GM23338 (cell line): ENCODE data around the gene UQCRC1. TPM values are rescaled to one million over a fixed set of nuclear protein-coding genes. Genes with fewer than 3 reads are reported as not detected.

ENCODE experiments used
- ATAC-seq: fragments of 200-7000 bp; cut with Tn5 transposase; 3 replicates; pipeline ENCODE4 v1.9.1; 2020
- DNase-seq: peaks from one replicate; pipeline ENCODE4 v3.0.0-alpha.2; 2015; ENCODE audit warnings: low spot score
- H2AFZ ChIP-seq: fragments of 200-600 bp; sonication (generic); 2 replicates; pipeline ENCODE4 v1.8.0; 2016; ENCODE audit warnings: antibody characterized with exemption, mild to moderate bottlenecking, moderate library complexity
- H3F3A ChIP-seq: fragments of 200-600 bp; sonication (generic); replicated peaks from 2 replicates; pipeline ENCODE4 v1.8.0; 2017; ENCODE audit warnings: antibody characterized with exemption, mixed run types, low read depth
- H3K27ac ChIP-seq: fragments of 200-600 bp; sonication (generic); 2 replicates; pipeline ENCODE4 v1.6.1; 2016; ENCODE audit warnings: low read depth
- H3K27me3 ChIP-seq: fragments of 200-600 bp; sonication (generic); 2 replicates; pipeline ENCODE4 v1.8.0; 2016; ENCODE audit warnings: mild to moderate bottlenecking, mixed run types, moderate library complexity; ENCODE audit not compliant: insufficient read depth
- H3K36me3 ChIP-seq: fragments of 200-600 bp; sonication (generic); 2 replicates; pipeline ENCODE4 v1.8.0; 2016; ENCODE audit warnings: mild to moderate bottlenecking; ENCODE audit not compliant: insufficient read depth
- H3K4me1 ChIP-seq: fragments of 200-600 bp; sonication (generic); 2 replicates; pipeline ENCODE4 v1.8.0; 2016; ENCODE audit warnings: mild to moderate bottlenecking, moderate library complexity; ENCODE audit not compliant: insufficient read depth
- H3K4me2 ChIP-seq: fragments of 200-600 bp; sonication (generic); 2 replicates; pipeline ENCODE4 v1.7.1; 2017; ENCODE audit warnings: mixed run types
- H3K4me3 ChIP-seq: fragments of 200-600 bp; sonication (generic); 2 replicates; pipeline ENCODE4 v1.6.1; 2016; ENCODE audit warnings: mixed run types
- H3K79me2 ChIP-seq: fragments of 200-600 bp; sonication (generic); replicated peaks from 2 replicates; pipeline ENCODE4 v1.8.0; 2017; ENCODE audit warnings: mild to moderate bottlenecking; ENCODE audit not compliant: insufficient read depth
- H3K9me2 ChIP-seq: fragments of 200-600 bp; sonication (generic); 2 replicates; pipeline ENCODE4 v1.8.0; 2017; ENCODE audit not compliant: insufficient read depth
- H4K20me1 ChIP-seq: fragments of 200-600 bp; sonication (generic); replicated peaks from 2 replicates; pipeline ENCODE4 v1.8.0; 2017; ENCODE audit warnings: mild to moderate bottlenecking; ENCODE audit not compliant: insufficient read depth
- H3K27ac Mint-ChIP-seq: 2 replicates; pipeline ENCODE4 v1.8.0; 2020; ENCODE audit warnings: inconsistent platforms, mild to moderate bottlenecking, moderate library complexity, mixed read lengths
- H3K27me3 Mint-ChIP-seq: 3 replicates; pipeline ENCODE4 v1.8.0; 2022; ENCODE audit warnings: low read depth, mild to moderate bottlenecking, moderate library complexity, mixed read lengths, inconsistent platforms; ENCODE audit not compliant: insufficient read depth, poor library complexity
- H3K36me3 Mint-ChIP-seq: 3 replicates; pipeline ENCODE4 v1.8.0; 2021; ENCODE audit warnings: low read depth, mild to moderate bottlenecking, inconsistent platforms, moderate library complexity, mixed read lengths
- H3K4me1 Mint-ChIP-seq: 3 replicates; pipeline ENCODE4 v1.8.0; 2020; ENCODE audit warnings: mild to moderate bottlenecking, inconsistent platforms, mixed read lengths
- H3K4me3 Mint-ChIP-seq: 3 replicates; pipeline ENCODE4 v1.8.0; 2021; ENCODE audit warnings: moderate library complexity, mild to moderate bottlenecking, inconsistent platforms, mixed read lengths
- H3K9me3 Mint-ChIP-seq: 3 replicates; pipeline ENCODE4 v1.8.0; 2020; ENCODE audit warnings: moderate library complexity, mild to moderate bottlenecking, inconsistent platforms, mixed read lengths
- CREB1 ChIP-seq: fragments of 250-450 bp; sonication (Bioruptor Pico); IDR thresholded peaks from 2 replicates; pipeline ENCODE4 v1.5.0; 2020; ENCODE audit warnings: low read depth, mild to moderate bottlenecking, moderate library complexity
- CTCF ChIP-seq, 2 experiments: fragments of 200-600 bp in 1 of 2; sonication (generic) in 1 of 2; conservative IDR thresholded peaks; 2 replicates each; pipeline versions ENCODE4 v1.5.1 to v1.6.1; 2016 to 2017; ENCODE audit warnings: antibody characterized with exemption in 2 of 2, low read depth in 2 of 2, mild to moderate bottlenecking in 2 of 2, moderate library complexity in 1 of 2
- EZH2 ChIP-seq: fragments of 200-600 bp; sonication (generic); IDR thresholded peaks from one replicate; pipeline ENCODE4 v1.8.0; 2017; ENCODE audit warnings: antibody characterized with exemption, mild to moderate bottlenecking, low read depth; ENCODE audit not compliant: unreplicated experiment
- EZH2phosphoT487 ChIP-seq: fragments of 200-600 bp; sonication (generic); IDR thresholded peaks from one replicate; pipeline ENCODE4 v1.8.1; 2018; ENCODE audit warnings: antibody characterized with exemption; ENCODE audit not compliant: unreplicated experiment
- JUNB ChIP-seq: IDR thresholded peaks from one replicate; pipeline ENCODE4 v1.6.1; 2016; ENCODE audit warnings: antibody characterized with exemption; ENCODE audit not compliant: unreplicated experiment
- NANOG ChIP-seq: IDR thresholded peaks from 2 replicates; pipeline ENCODE4 v1.6.1; 2016; ENCODE audit warnings: antibody characterized with exemption, borderline replicate concordance
- POLR2AphosphoS5 ChIP-seq: IDR thresholded peaks from 2 replicates; pipeline ENCODE4 v1.6.1; 2016; ENCODE audit warnings: antibody characterized with exemption, low read depth
- REST ChIP-seq: IDR thresholded peaks from one replicate; pipeline ENCODE4 v1.6.1; 2018; ENCODE audit warnings: antibody characterized with exemption; ENCODE audit not compliant: unreplicated experiment
- STAT1 ChIP-seq: IDR thresholded peaks from one replicate; pipeline ENCODE4 v1.6.1; 2016; ENCODE audit warnings: antibody characterized with exemption; ENCODE audit not compliant: unreplicated experiment
- ZNF114 ChIP-seq: fragments of 250-450 bp; sonication (Bioruptor Pico); IDR thresholded peaks from 2 replicates; pipeline ENCODE4 v1.5.0; 2020; ENCODE audit warnings: mild to moderate bottlenecking, moderate library complexity
- ZNF331 ChIP-seq: fragments of 250-450 bp; sonication (Bioruptor Pico); IDR thresholded peaks from 2 replicates; pipeline ENCODE4 v1.5.0; 2020; ENCODE audit warnings: low read depth, mild to moderate bottlenecking, moderate library complexity
- polyA plus RNA-seq: library from polyadenylated mRNA; unstranded; fragments of >200 nt; fragmentation: Nextera tagmentation; extraction: Ambion mirVana; gene quantifications from 2 replicates; pipeline ENCODE4 v1.2.1, GENCODE V29; 2016
- total RNA-seq: library from RNA; depleted of rRNA; stranded (reverse); fragments of >200 nt; shearing (Covaris generic); gene quantifications from 2 replicates; pipeline ENCODE4 v1.2.3, GENCODE V29; 2014
- TF ChIP-seq, protein P1 (sequence below): IDR thresholded peaks from 2 replicates; pipeline ENCODE4 v1.6.1; 2016; ENCODE audit warnings: antibody characterized with exemption
- TF ChIP-seq, protein P2 (sequence below): fragments of 250-450 bp; sonication (Bioruptor Pico); IDR thresholded peaks from 2 replicates; pipeline ENCODE4 v1.5.0; 2020; ENCODE audit warnings: mild to moderate bottlenecking, moderate library complexity

The UQCRC1 gene
- total and polyA plus RNA-seq, 2 experiments from 2014 or later = 232 to 439 TPM

- Histone ChIP-seq H3K4me1 (0 out of 2 replicates have a peak, but pooled peaks cover 3% of the 10 kb centered on the region), H3K4me3 (no peak overlapping the region), H3K79me2 (no peaks in the 10 kb centered on the region), H3K27me3 (no peaks in the 10 kb centered on the region), H3F3A (peaks cover 5% of the 10 kb centered on the region; the same call in 1 of the 2 replicates), H4K20me1 (peaks cover 5% of the 10 kb centered on the region), H3K27ac (no peak overlapping the region), H2AFZ (no peak overlapping the region), H3K9me2 (no peaks in the 10 kb centered on the region), H3K4me2 (no peak overlapping the region), H3K36me3 (peaks cover 11% of the 10 kb centered on the region; the same call in 1 of the 2 replicates)
- H3K27me3 Mint-ChIP-seq = peaks cover 10% of the 10 kb centered on the region
- no peaks in the 10 kb centered on the region for H3K9me3 Mint-ChIP-seq
- no peak for ATAC-seq
- TF ChIP-seq EZH2 (no peak), NANOG (no peak), ZNF331 (CRISPR knock-in tag) (no peak), STAT1 (no peak), EZH2phosphoT487 (no peak), CTCF (conservative IDR thresholded peaks at IDR 0.05; ENCODE audit: low read depth in 2 of 2) (no peak), POLR2AphosphoS5 (no peak), JUNB (no peak), REST (no peak), ZNF114 (no peak), CREB1 (CRISPR knock-in tag) (no peak)
- TF ChIP-seq, protein P1, sequence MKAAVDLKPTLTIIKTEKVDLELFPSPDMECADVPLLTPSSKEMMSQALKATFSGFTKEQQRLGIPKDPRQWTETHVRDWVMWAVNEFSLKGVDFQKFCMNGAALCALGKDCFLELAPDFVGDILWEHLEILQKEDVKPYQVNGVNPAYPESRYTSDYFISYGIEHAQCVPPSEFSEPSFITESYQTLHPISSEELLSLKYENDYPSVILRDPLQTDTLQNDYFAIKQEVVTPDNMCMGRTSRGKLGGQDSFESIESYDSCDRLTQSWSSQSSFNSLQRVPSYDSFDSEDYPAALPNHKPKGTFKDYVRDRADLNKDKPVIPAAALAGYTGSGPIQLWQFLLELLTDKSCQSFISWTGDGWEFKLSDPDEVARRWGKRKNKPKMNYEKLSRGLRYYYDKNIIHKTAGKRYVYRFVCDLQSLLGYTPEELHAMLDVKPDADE = no peak
- TF ChIP-seq, protein P2, sequence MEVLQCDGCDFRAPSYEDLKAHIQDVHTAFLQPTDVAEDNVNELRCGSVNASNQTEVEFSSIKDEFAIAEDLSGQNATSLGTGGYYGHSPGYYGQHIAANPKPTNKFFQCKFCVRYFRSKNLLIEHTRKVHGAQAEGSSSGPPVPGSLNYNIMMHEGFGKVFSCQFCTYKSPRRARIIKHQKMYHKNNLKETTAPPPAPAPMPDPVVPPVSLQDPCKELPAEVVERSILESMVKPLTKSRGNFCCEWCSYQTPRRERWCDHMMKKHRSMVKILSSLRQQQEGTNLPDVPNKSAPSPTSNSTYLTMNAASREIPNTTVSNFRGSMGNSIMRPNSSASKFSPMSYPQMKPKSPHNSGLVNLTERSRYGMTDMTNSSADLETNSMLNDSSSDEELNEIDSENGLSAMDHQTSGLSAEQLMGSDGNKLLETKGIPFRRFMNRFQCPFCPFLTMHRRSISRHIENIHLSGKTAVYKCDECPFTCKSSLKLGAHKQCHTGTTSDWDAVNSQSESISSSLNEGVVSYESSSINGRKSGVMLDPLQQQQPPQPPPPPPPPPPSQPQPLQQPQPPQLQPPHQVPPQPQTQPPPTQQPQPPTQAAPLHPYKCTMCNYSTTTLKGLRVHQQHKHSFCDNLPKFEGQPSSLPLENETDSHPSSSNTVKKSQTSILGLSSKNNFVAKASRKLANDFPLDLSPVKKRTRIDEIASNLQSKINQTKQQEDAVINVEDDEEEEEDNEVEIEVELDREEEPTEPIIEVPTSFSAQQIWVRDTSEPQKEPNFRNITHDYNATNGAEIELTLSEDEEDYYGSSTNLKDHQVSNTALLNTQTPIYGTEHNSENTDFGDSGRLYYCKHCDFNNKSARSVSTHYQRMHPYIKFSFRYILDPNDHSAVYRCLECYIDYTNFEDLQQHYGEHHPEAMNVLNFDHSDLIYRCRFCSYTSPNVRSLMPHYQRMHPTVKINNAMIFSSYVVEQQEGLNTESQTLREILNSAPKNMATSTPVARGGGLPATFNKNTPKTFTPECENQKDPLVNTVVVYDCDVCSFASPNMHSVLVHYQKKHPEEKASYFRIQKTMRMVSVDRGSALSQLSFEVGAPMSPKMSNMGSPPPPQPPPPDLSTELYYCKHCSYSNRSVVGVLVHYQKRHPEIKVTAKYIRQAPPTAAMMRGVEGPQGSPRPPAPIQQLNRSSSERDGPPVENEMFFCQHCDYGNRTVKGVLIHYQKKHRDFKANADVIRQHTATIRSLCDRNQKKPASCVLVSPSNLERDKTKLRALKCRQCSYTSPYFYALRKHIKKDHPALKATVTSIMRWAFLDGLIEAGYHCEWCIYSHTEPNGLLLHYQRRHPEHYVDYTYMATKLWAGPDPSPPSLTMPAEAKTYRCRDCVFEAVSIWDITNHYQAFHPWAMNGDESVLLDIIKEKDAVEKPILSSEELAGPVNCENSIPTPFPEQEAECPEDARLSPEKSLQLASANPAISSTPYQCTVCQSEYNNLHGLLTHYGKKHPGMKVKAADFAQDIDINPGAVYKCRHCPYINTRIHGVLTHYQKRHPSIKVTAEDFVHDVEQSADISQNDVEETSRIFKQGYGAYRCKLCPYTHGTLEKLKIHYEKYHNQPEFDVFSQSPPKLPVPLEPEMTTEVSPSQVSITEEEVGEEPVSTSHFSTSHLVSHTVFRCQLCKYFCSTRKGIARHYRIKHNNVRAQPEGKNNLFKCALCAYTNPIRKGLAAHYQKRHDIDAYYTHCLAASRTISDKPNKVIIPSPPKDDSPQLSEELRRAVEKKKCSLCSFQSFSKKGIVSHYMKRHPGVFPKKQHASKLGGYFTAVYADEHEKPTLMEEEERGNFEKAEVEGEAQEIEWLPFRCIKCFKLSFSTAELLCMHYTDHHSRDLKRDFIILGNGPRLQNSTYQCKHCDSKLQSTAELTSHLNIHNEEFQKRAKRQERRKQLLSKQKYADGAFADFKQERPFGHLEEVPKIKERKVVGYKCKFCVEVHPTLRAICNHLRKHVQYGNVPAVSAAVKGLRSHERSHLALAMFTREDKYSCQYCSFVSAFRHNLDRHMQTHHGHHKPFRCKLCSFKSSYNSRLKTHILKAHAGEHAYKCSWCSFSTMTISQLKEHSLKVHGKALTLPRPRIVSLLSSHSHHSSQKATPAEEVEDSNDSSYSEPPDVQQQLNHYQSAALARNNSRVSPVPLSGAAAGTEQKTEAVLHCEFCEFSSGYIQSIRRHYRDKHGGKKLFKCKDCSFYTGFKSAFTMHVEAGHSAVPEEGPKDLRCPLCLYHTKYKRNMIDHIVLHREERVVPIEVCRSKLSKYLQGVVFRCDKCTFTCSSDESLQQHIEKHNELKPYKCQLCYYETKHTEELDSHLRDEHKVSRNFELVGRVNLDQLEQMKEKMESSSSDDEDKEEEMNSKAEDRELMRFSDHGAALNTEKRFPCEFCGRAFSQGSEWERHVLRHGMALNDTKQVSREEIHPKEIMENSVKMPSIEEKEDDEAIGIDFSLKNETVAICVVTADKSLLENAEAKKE (CRISPR knock-in tag) = no peak
- peaks cover 69% of the 10 kb centered on the region for H3K36me3 Mint-ChIP-seq
- no peak overlapping the region for H3K4me3 Mint-ChIP-seq
- H3K4me1 Mint-ChIP-seq = peaks cover 15% of the 10 kb centered on the region; the same call in 2 of the 3 replicates
- DNase-seq = no peak
- H3K27ac Mint-ChIP-seq = no peak overlapping the region
Measured at GRCh38 chr3:48628277-48629017, 19.0 kb upstream of the UQCRC1 start.
